PC-9 (cell line): ENCODE results near the gene OR52E5. TPM values are rescaled to one million over a fixed set of nuclear protein-coding genes. Genes with fewer than 3 reads are reported as not detected.

Source experiments
- BruUV-seq: library from RNA; stranded (reverse); fragments of 400-500 nt; replicated peaks from 2 replicates; lab custom pipeline; 2021; lab: Mats Ljungman, UMichigan
- CTCF ChIA-PET: fragments of 300-600 bp; sonication (Branson Sonifier 250); formaldehyde crosslinking; loops from one replicate; lab custom pipeline; 2022; ENCODE audit warnings: antibody characterized with exemption; lab: Charles Lee
- POLR2A ChIA-PET: fragments of 300-600 bp; sonication (Branson Sonifier 250); formaldehyde crosslinking; loops from one replicate; lab custom pipeline; 2022; ENCODE audit warnings: antibody characterized with exemption; ENCODE audit not compliant: unreplicated experiment; lab: Charles Lee
- DNase-seq, 2 experiments: peaks; one replicate each; pipeline versions ENCODE4 v3.0.0 to v3.0.0-alpha.2; 2015 to 2022; ENCODE audit warnings: mixed read lengths in 1 of 2
- H2AFZ ChIP-seq: fragments of 200-600 bp; sonication (generic); 2 replicates; pipeline ENCODE4 v1.8.1; 2017; ENCODE audit warnings: antibody characterized with exemption
- H3F3A ChIP-seq: fragments of 200-600 bp; sonication (generic); 2 replicates; pipeline ENCODE4 v1.8.1; 2017; ENCODE audit warnings: antibody characterized with exemption, mild to moderate bottlenecking, low read depth; ENCODE audit not compliant: insufficient read depth
- H3K27ac ChIP-seq: fragments of 200-600 bp; sonication (generic); 2 replicates; pipeline ENCODE4 v1.6.1; 2016; ENCODE audit warnings: mixed run types
- H3K27me3 ChIP-seq: fragments of 200-600 bp; sonication (generic); 2 replicates; pipeline ENCODE4 v1.6.1; 2016; ENCODE audit warnings: low read depth, mixed run types; ENCODE audit not compliant: insufficient read depth
- H3K36me3 ChIP-seq: fragments of 200-600 bp; sonication (generic); 2 replicates; pipeline ENCODE4 v1.6.1; 2016; ENCODE audit warnings: low read depth, mixed run types
- H3K4me1 ChIP-seq: fragments of 200-600 bp; sonication (generic); replicated peaks from 2 replicates; pipeline ENCODE4 v1.6.1; 2016; ENCODE audit warnings: mixed run types; ENCODE audit not compliant: insufficient read depth
- H3K4me2 ChIP-seq: fragments of 200-600 bp; sonication (generic); 2 replicates; pipeline ENCODE4 v1.6.1; 2017; ENCODE audit warnings: mixed run types
- H3K4me3 ChIP-seq: fragments of 200-600 bp; sonication (generic); 2 replicates; pipeline ENCODE4 v1.6.1; 2016; ENCODE audit warnings: mixed run types
- H3K79me2 ChIP-seq: fragments of 200-600 bp; sonication (generic); 2 replicates; pipeline ENCODE4 v1.6.1; 2017; ENCODE audit warnings: low read depth, mixed run types
- H3K9me2 ChIP-seq: fragments of 200-600 bp; sonication (generic); 2 replicates; pipeline ENCODE4 v1.8.1; 2017; ENCODE audit warnings: mild to moderate bottlenecking; ENCODE audit not compliant: insufficient read depth
- H3K9me3 ChIP-seq: fragments of 200-600 bp; sonication (generic); 2 replicates; pipeline ENCODE4 v1.8.1; 2016; ENCODE audit warnings: low read depth; ENCODE audit not compliant: insufficient read depth
- H4K20me1 ChIP-seq: fragments of 200-600 bp; sonication (generic); 2 replicates; pipeline ENCODE4 v1.8.1; 2017; ENCODE audit not compliant: insufficient read depth
- CTCF ChIP-seq: fragments of 200-600 bp; sonication (generic); conservative IDR thresholded peaks from 2 replicates; pipeline ENCODE4 v1.6.1; 2017; ENCODE audit warnings: mixed run types, antibody characterized with exemption, mild to moderate bottlenecking, moderate library complexity
- EZH2 ChIP-seq: fragments of 200-600 bp; sonication (generic); IDR thresholded peaks from 2 replicates; pipeline ENCODE4 v1.8.0; 2017; ENCODE audit warnings: antibody characterized with exemption, low read depth
- intact Hi-C: fragments of 100-400 bp; cut with micrococcal nuclease; formaldehyde crosslinking; loops from one replicate; pipeline ENCODE4 v1.10.0; 2022; ENCODE audit not compliant: unreplicated experiment
- total RNA-seq: library from RNA; stranded (reverse); gene quantifications from 2 replicates; pipeline ENCODE4 v1.2.3, GENCODE V29; 2021

OR52E5 gene
- total RNA-seq, 1 experiment from 2014 or later = not detected

GRCh38 chr11:5851002-5851401 lies 42.0 kb upstream of the OR52E5 start:
- CTCF ChIA-PET = no interaction called here
- Histone ChIP-seq H3K79me2 (no peaks in the 10 kb centered on the region), H3K9me3 (no peaks in the 10 kb centered on the region), H3K4me1 (no peaks in the 10 kb centered on the region), H4K20me1 (no peaks in the 10 kb centered on the region), H3K27ac (no peak overlapping the region), H3K9me2 (no peaks in the 10 kb centered on the region), H3K4me3 (no peak overlapping the region), H2AFZ (no peak overlapping the region), H3K4me2 (no peak overlapping the region), H3F3A (no peaks in the 10 kb centered on the region), H3K27me3 (no peaks in the 10 kb centered on the region), H3K36me3 (no peaks in the 10 kb centered on the region)
- intact Hi-C loops = no loop called here
- no TSS peak for BruUV-seq
- TF ChIP-seq EZH2 (no peak), CTCF (no peak)
- no peak for DNase-seq
- POLR2A ChIA-PET = no interaction called here

- DNase-seq = no peak
- no peak for TF ChIP-seq CTCF
- TF ChIP-seq EZH2 = no peak
- Histone ChIP-seq H3K79me2 (no peaks in the 10 kb centered on the region), H3K27me3 (no peaks in the 10 kb centered on the region), H3K36me3 (no peaks in the 10 kb centered on the region), H3K4me3 (no peak within 1 kb of the TSS), H3F3A (no peaks in the 10 kb centered on the region), H3K9me2 (no peaks in the 10 kb centered on the region), H3K9me3 (no peaks in the 10 kb centered on the region), H2AFZ (no peak within 1 kb of the TSS), H4K20me1 (no peaks in the 10 kb centered on the region), H3K4me2 (no peak within 1 kb of the TSS), H3K27ac (no peak within 1 kb of the TSS), H3K4me1 (no peaks in the 10 kb centered on the region)
- intact Hi-C loops = no loop called here
- POLR2A ChIA-PET = no interaction called here
- CTCF ChIA-PET = no interaction called here
- BruUV-seq = no TSS peak
These were observed 35.4 kb upstream of the OR52E5 start, which contains the start of gene OR52E8 for GRCh38 chr11:5857590-5857989. TSS of gene OR52E8 (minus strand) at chr11:5857690. CDS start at chr11:5857690, 0 bp downstream.

- intact Hi-C loops = no loop called here
- BruUV-seq = no TSS peak
These were observed 27.2 kb upstream of the OR52E5 start for GRCh38 chr11:5865826-5866225.

More at GRCh38 chr11:5865826-5866225, 27.2 kb upstream of the OR52E5 start:
- H4K20me1 ChIP-seq = no peaks in the 10 kb centered on the region
- H3K4me1 ChIP-seq = no peaks in the 10 kb centered on the region
- no peak overlapping the region for H3K27ac ChIP-seq
- no peak overlapping the region for H3K4me2 ChIP-seq
- no peak overlapping the region for H3K4me3 ChIP-seq
- DNase-seq = no peak
- H3K36me3 ChIP-seq = no peaks in the 10 kb centered on the region
- no peaks in the 10 kb centered on the region for H3K9me2 ChIP-seq
- no peak overlapping the region for H2AFZ ChIP-seq
- TF ChIP-seq CTCF (no peak), EZH2 (no peak)
- H3K9me3 ChIP-seq = no peaks in the 10 kb centered on the region
- no peaks in the 10 kb centered on the region for H3F3A ChIP-seq
- no peaks in the 10 kb centered on the region for H3K79me2 ChIP-seq
- ChIA-PET POLR2A (no interaction called here), CTCF (no interaction called here)
- H3K27me3 ChIP-seq = no peaks in the 10 kb centered on the region
